PC-9 (cell line): ENCODE measurements around the gene IRF4. TPM values are rescaled to one million over a fixed set of nuclear protein-coding genes. Genes with fewer than 3 reads are reported as not detected.

Source experiments
- BruUV-seq: library from RNA; stranded (reverse); fragments of 400-500 nt; replicated peaks from 2 replicates; lab custom pipeline; 2021; lab: Mats Ljungman, UMichigan
- CTCF ChIA-PET: fragments of 300-600 bp; sonication (Branson Sonifier 250); formaldehyde crosslinking; loops from one replicate; lab custom pipeline; 2022; ENCODE audit warnings: antibody characterized with exemption; lab: Charles Lee
- POLR2A ChIA-PET: fragments of 300-600 bp; sonication (Branson Sonifier 250); formaldehyde crosslinking; loops from one replicate; lab custom pipeline; 2022; ENCODE audit warnings: antibody characterized with exemption; ENCODE audit not compliant: unreplicated experiment; lab: Charles Lee
- DNase-seq, 2 experiments: peaks; one replicate each; pipeline versions ENCODE4 v3.0.0 to v3.0.0-alpha.2; 2015 to 2022; ENCODE audit warnings: mixed read lengths in 1 of 2
- H2AFZ ChIP-seq: fragments of 200-600 bp; sonication (generic); 2 replicates; pipeline ENCODE4 v1.8.1; 2017; ENCODE audit warnings: antibody characterized with exemption
- H3F3A ChIP-seq: fragments of 200-600 bp; sonication (generic); 2 replicates; pipeline ENCODE4 v1.8.1; 2017; ENCODE audit warnings: antibody characterized with exemption, mild to moderate bottlenecking, low read depth; ENCODE audit not compliant: insufficient read depth
- H3K27ac ChIP-seq: fragments of 200-600 bp; sonication (generic); 2 replicates; pipeline ENCODE4 v1.6.1; 2016; ENCODE audit warnings: mixed run types
- H3K27me3 ChIP-seq: fragments of 200-600 bp; sonication (generic); 2 replicates; pipeline ENCODE4 v1.6.1; 2016; ENCODE audit warnings: low read depth, mixed run types; ENCODE audit not compliant: insufficient read depth
- H3K36me3 ChIP-seq: fragments of 200-600 bp; sonication (generic); 2 replicates; pipeline ENCODE4 v1.6.1; 2016; ENCODE audit warnings: low read depth, mixed run types
- H3K4me1 ChIP-seq: fragments of 200-600 bp; sonication (generic); replicated peaks from 2 replicates; pipeline ENCODE4 v1.6.1; 2016; ENCODE audit warnings: mixed run types; ENCODE audit not compliant: insufficient read depth
- H3K4me2 ChIP-seq: fragments of 200-600 bp; sonication (generic); 2 replicates; pipeline ENCODE4 v1.6.1; 2017; ENCODE audit warnings: mixed run types
- H3K4me3 ChIP-seq: fragments of 200-600 bp; sonication (generic); 2 replicates; pipeline ENCODE4 v1.6.1; 2016; ENCODE audit warnings: mixed run types
- H3K79me2 ChIP-seq: fragments of 200-600 bp; sonication (generic); 2 replicates; pipeline ENCODE4 v1.6.1; 2017; ENCODE audit warnings: low read depth, mixed run types
- H3K9me2 ChIP-seq: fragments of 200-600 bp; sonication (generic); 2 replicates; pipeline ENCODE4 v1.8.1; 2017; ENCODE audit warnings: mild to moderate bottlenecking; ENCODE audit not compliant: insufficient read depth
- H3K9me3 ChIP-seq: fragments of 200-600 bp; sonication (generic); 2 replicates; pipeline ENCODE4 v1.8.1; 2016; ENCODE audit warnings: low read depth; ENCODE audit not compliant: insufficient read depth
- H4K20me1 ChIP-seq: fragments of 200-600 bp; sonication (generic); 2 replicates; pipeline ENCODE4 v1.8.1; 2017; ENCODE audit not compliant: insufficient read depth
- EZH2 ChIP-seq: fragments of 200-600 bp; sonication (generic); IDR thresholded peaks from 2 replicates; pipeline ENCODE4 v1.8.0; 2017; ENCODE audit warnings: antibody characterized with exemption, low read depth
- intact Hi-C: fragments of 100-400 bp; cut with micrococcal nuclease; formaldehyde crosslinking; loops from one replicate; pipeline ENCODE4 v1.10.0; 2022; ENCODE audit not compliant: unreplicated experiment
- total RNA-seq: library from RNA; stranded (reverse); gene quantifications from 2 replicates; pipeline ENCODE4 v1.2.3, GENCODE V29; 2021
- TF ChIP-seq, protein P1 (sequence below): fragments of 200-600 bp; sonication (generic); conservative IDR thresholded peaks from 2 replicates; pipeline ENCODE4 v1.6.1; 2017; ENCODE audit warnings: mixed run types, antibody characterized with exemption, mild to moderate bottlenecking, moderate library complexity

Gene IRF4
- total RNA-seq, 1 experiment from 2014 or later, result not detected

DNA sequence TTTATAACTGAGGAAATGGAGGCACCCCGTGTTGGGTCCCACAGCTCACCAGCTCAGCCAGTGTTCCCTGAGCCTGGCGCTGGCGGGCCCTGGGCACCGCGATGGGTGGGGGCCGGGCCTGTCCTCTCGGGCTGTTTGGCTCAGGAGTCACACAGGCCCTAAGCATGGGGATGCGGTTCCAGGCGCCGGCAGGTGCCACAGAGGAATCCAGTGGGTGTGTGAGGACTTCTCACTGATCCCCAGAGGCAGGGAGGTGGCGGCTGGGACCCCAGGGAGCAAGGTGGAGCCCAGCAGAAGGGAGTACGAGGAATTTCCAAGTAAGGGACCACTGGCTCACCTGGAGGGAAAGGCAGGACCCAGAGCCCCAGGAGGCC is 57.5 kb downstream of the IRF4 start:
- H4K20me1 ChIP-seq, result no peaks in the 10 kb centered on the region
- BruUV-seq, result no TSS peak
- no peaks in the 10 kb centered on the region for H3K79me2 ChIP-seq
- no peaks in the 10 kb centered on the region for H3K4me1 ChIP-seq
- peaks cover 38% of the 10 kb centered on the region for H3K27me3 ChIP-seq
- no peaks in the 10 kb centered on the region for H3K36me3 ChIP-seq
- no peak for DNase-seq
- no peak overlapping the region for H3K4me2 ChIP-seq
- CTCF ChIA-PET, result no interaction called here
- H3K27ac ChIP-seq, result no peak overlapping the region
- intact Hi-C loops, result no loop called here
- POLR2A ChIA-PET, result no interaction called here
- no peaks in the 10 kb centered on the region for H3F3A ChIP-seq
- no peaks in the 10 kb centered on the region for H3K9me3 ChIP-seq
- no peak overlapping the region for H3K4me3 ChIP-seq
- no peaks in the 10 kb centered on the region for H3K9me2 ChIP-seq
- no peak for TF ChIP-seq EZH2
- TF ChIP-seq, protein P1, sequence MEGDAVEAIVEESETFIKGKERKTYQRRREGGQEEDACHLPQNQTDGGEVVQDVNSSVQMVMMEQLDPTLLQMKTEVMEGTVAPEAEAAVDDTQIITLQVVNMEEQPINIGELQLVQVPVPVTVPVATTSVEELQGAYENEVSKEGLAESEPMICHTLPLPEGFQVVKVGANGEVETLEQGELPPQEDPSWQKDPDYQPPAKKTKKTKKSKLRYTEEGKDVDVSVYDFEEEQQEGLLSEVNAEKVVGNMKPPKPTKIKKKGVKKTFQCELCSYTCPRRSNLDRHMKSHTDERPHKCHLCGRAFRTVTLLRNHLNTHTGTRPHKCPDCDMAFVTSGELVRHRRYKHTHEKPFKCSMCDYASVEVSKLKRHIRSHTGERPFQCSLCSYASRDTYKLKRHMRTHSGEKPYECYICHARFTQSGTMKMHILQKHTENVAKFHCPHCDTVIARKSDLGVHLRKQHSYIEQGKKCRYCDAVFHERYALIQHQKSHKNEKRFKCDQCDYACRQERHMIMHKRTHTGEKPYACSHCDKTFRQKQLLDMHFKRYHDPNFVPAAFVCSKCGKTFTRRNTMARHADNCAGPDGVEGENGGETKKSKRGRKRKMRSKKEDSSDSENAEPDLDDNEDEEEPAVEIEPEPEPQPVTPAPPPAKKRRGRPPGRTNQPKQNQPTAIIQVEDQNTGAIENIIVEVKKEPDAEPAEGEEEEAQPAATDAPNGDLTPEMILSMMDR, result no peak
- H2AFZ ChIP-seq, result no peak overlapping the region

DNA sequence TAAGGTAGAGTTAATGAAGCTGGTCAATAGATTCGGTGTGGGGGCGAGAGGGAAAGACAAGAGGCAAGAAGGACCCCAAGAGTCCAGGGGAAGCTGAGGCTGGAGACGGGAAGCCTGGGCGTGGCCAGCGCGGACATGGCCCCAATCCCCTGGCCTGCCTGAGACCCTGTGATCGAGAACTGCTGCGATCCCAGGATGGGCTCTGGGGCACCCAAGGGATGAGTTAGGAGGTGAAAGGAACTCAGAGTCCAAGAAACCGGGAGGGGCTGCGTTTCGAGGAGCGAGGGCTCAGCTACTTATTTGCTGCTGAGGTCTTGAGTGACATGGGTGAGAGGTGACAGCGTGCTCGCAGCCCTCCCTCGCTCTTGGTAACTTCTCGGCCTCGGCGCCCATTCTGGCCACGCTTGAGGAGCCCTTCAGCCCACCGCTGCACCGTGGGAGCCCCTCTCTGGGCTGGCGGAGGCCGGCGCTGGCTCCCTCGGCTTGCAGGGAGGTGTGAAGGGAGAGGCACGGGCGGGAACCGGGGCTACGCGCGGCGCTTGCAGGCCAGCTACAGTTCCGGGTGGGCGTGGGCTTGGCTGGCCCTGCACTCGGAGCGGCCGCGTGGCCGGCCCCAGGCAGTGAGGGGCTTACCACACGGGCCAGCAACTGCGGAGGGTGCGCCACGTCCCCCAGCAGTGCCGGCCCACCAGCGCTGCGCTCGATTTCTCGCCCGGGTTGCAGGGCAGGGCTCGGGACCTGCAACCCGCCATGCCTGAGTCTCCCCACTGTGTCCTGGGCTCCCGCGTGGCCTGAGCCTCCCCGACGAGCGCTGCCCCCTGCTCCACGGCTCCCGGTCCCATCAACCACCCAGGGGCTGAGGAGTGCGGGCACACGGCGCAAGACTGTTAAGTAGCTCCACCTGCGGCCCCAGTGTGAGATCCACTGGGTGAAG is 58.2 kb downstream of the IRF4 start:
- no peaks in the 10 kb centered on the region for H3K9me3 ChIP-seq
- no peaks in the 10 kb centered on the region for H3F3A ChIP-seq
- ChIA-PET CTCF (no interaction called here), POLR2A (no interaction called here)
- no peak overlapping the region for H2AFZ ChIP-seq
- H3K27me3 ChIP-seq, result peaks cover 45% of the 10 kb centered on the region
- H3K9me2 ChIP-seq, result no peaks in the 10 kb centered on the region
- H3K36me3 ChIP-seq, result no peaks in the 10 kb centered on the region
- DNase-seq, result no peak
- no peaks in the 10 kb centered on the region for H3K79me2 ChIP-seq
- H3K4me1 ChIP-seq, result no peaks in the 10 kb centered on the region
- H4K20me1 ChIP-seq, result no peaks in the 10 kb centered on the region
- BruUV-seq, result no TSS peak
- intact Hi-C loops, result no loop called here
- no peak overlapping the region for H3K4me2 ChIP-seq
- no peak overlapping the region for H3K4me3 ChIP-seq
- no peak for TF ChIP-seq EZH2
- TF ChIP-seq, protein P1, result no peak
- no peak overlapping the region for H3K27ac ChIP-seq

DNA sequence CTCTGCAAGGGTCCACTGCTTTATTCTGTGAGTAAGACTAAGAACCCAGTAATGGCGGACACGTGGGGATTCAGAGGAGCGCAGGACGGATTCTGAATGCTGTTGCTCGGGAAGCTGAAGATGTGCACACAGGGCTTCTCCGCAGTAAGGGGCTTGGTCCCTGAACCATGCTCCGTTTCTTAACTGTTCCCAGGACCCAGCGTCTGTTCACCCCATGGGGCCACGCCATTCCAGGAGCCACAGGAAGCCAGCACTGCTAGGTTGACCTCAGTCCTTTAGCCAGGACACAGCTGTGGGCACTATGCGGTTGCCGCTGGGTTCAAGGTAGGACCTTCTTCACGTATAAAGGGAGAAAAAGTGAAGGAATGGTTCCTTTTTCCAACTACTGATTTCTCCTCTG is 59.8 kb downstream of the IRF4 start:
- Histone ChIP-seq H3K9me2 (no peaks in the 10 kb centered on the region), H2AFZ (no peak overlapping the region), H3K4me3 (no peak overlapping the region), H4K20me1 (no peaks in the 10 kb centered on the region), H3F3A (no peaks in the 10 kb centered on the region), H3K9me3 (no peaks in the 10 kb centered on the region), H3K27me3 (peaks cover 42% of the 10 kb centered on the region), H3K79me2 (no peaks in the 10 kb centered on the region), H3K27ac (no peak overlapping the region), H3K4me2 (no peak overlapping the region), H3K4me1 (no peaks in the 10 kb centered on the region), H3K36me3 (no peaks in the 10 kb centered on the region)
- intact Hi-C loops, result no loop called here
- DNase-seq, result no peak
- CTCF ChIA-PET, result no interaction called here
- POLR2A ChIA-PET, result no interaction called here
- BruUV-seq, result no TSS peak
- no peak for TF ChIP-seq EZH2
- TF ChIP-seq, protein P1, result no peak
